Esophagus mucosa (tissue), 1 donor: ENCODE results near the gene SEC23A. TPM values are rescaled to one million over a fixed set of nuclear protein-coding genes. Genes with fewer than 3 reads are reported as not detected.
"Not testable (repeated sequence)": the region's sequence is repeated elsewhere in the genome, so short reads cannot be mapped to it uniquely, and the experiment has no call there.

Source experiments
- ATAC-seq: fragments of 200-7000 bp; cut with Tn5 transposase; one replicate; pipeline ENCODE4 v1.9.1; 2020
- total RNA-seq: library from RNA; stranded (reverse); gene quantifications from one replicate; pipeline ENCODE4 v1.2.4, GENCODE V29; 2023
- donor health status: DM: yes; HTN: yes; CAD: no.

Gene SEC23A
- 23.3 TPM for total RNA-seq

- peak; percentile 97 for ATAC-seq
Measured at GRCh38 chr14:39102969-39103957, at the start of gene SEC23A. TSS of gene SEC23A (minus strand) at chr14:39103235. CDS start at chr14:39096118, 7,117 bp downstream.

- no peak for ATAC-seq
Measured at GRCh38 chr14:39145266-39145966, 42.4 kb upstream of the SEC23A start.

- ATAC-seq: not testable (repeated sequence)
Measured at GRCh38 chr14:39143226-39143625, 40.2 kb upstream of the SEC23A start.

GRCh38 chr14:39141623-39142022 is 38.6 kb upstream of the SEC23A start:
- not testable (repeated sequence) for ATAC-seq

- ATAC-seq: no peak
Measured at GRCh38 chr14:39140170-39140569, 37.1 kb upstream of the SEC23A start.

GRCh38 chr14:39138440-39138839 is 35.4 kb upstream of the SEC23A start:
- no peak for ATAC-seq

GRCh38 chr14:39137835-39138234 is 34.8 kb upstream of the SEC23A start:
- not testable (repeated sequence) for ATAC-seq

GRCh38 chr14:39122330-39123138 is 19.5 kb upstream of the SEC23A start:
- ATAC-seq: no peak

- peak; percentile 99 for ATAC-seq
Measured at GRCh38 chr14:39114073-39114838, 11.2 kb upstream of the SEC23A start, which contains the start of gene GEMIN2. TSS of gene GEMIN2 (plus strand) at chr14:39114323. CDS start at chr14:39114339, 16 bp downstream.

GRCh38 chr14:39113685-39114072 is 10.6 kb upstream of the SEC23A start:
- ATAC-seq: no peak

- ATAC-seq: no peak
Measured at GRCh38 chr14:39109893-39110715, 7.1 kb upstream of the SEC23A start.

- ATAC-seq: no peak
Measured at GRCh38 chr14:39108791-39109190, 5.8 kb upstream of the SEC23A start.

- ATAC-seq: no peak
Measured at GRCh38 chr14:39107591-39107996, 4.6 kb upstream of the SEC23A start.

GRCh38 chr14:39104078-39104801 is 1.2 kb upstream of the SEC23A start:
- not testable (repeated sequence) for ATAC-seq

- peak; percentile 46 for ATAC-seq
Measured at GRCh38 chr14:39102265-39102968, 618 bp downstream of the SEC23A start.

GRCh38 chr14:39099748-39100147 is 3.3 kb downstream of the SEC23A start:
- ATAC-seq: no peak

GRCh38 chr14:39099215-39099614 is 3.8 kb downstream of the SEC23A start:
- not testable (repeated sequence) for ATAC-seq

GRCh38 chr14:39097159-39097558 is 5.9 kb downstream of the SEC23A start:
- peak; percentile 54 for ATAC-seq

- ATAC-seq: no peak
Measured at GRCh38 chr14:39094515-39094914, 8.5 kb downstream of the SEC23A start.
